GM20431 (cell line): ENCODE measurements around the gene PIR.

Experiments used
- in situ Hi-C: fragments of 300-500 bp; cut with MseI, MboI; formaldehyde crosslinking; loops from one replicate; pipeline ENCODE4 v1.15.0; 2020; ENCODE audit warnings: low sequenced_read_pairs; ENCODE audit not compliant: unreplicated experiment

Gene PIR

DNA sequence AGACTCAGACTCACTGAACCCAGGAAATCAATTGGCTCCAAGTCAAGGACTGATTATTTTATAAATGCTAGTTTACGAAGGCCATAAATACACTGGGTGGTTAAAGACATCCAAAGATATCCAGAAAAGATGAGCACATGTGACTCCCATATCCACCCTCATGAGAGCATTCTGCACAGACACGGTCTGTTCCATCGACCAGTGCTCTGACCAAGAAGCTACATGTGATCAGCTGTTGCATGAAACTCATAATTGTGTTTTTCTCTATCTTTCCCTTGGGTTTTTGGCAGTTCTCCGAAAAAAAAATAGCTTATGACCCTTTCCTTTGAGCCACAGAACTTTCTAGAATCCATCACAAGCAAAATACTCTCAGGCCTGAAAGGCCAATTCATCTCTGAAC is 2.7 kb upstream of the PIR start:
- in situ Hi-C loops, result no loop called here

DNA sequence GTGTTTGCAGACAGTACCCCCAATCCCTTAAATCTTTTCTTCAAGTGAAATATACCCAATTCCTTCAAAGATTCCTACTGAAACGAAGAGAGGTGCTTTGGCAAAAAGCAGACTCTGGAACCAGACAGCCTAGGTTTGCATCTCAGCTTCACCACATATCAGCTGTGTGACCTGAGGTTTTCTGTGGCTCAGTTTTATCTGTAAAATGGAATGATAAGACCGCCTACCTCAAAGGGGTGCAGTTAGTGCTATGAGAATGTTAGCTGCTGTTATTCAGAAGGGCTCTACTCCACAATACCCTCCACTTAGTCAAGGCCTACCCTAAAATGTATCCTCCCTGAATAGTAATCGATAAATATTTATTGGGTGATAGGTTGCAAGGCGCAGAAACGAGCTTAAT is 664 bp downstream of the PIR start:
- in situ Hi-C loops, result no loop called here

- in situ Hi-C loops, result no loop called here
Measured at GRCh38 chrX:15483891-15484290, 9.2 kb downstream of the PIR start.

- in situ Hi-C loops, result no loop called here
Measured at GRCh38 chrX:15475486-15475885, 17.6 kb downstream of the PIR start.

- in situ Hi-C loops, result no loop called here
Measured at GRCh38 chrX:15475021-15475420, 18.1 kb downstream of the PIR start.

DNA sequence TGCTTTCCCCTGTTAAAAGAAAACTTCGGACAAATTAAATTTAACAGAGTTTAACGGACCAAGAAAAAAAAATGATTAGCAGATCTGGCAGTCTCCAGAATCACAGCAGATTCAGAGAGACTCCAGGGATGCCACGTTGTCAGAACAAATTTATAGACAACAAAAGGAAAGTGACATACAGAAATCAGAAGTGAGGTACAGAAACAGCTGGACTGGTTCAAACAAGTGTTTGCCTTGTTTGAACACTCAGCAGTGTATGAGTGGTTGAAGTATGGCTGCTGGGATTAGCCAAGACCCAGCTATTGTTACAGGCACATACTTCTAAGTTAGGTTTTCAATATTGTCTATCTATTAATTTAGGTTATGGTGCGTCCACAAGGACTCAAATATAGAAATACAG is 19.1 kb downstream of the PIR start:
- in situ Hi-C loops, result loop anchor here (25.0 kb wide), 1 partner anchor 137 kb away; the partner anchor contains the start of gene PIGA

GRCh38 chrX:15472531-15472930 is 20.6 kb downstream of the PIR start:
- in situ Hi-C loops, result loop anchor here (25.0 kb wide), 1 partner anchor 135 kb away; the partner anchor contains the start of gene PIGA

DNA sequence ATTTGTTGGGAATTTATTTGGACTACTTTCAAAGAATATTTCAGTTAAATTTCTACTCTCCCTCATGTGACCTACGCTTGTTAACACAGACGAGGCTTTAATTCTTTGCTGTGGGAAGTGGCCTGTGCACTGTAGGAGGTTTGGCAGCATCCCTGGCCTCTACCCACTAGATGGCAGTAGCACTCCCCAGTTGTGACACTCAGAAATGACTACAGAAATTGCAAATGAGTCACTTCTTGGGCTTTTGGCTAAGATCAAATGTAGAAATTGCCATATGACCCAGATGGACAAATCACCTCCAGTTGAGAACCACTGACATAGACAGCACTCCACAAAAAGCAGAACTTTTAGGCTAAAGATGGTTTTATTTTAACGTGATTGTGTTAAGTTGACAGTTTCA is 22.1 kb downstream of the PIR start:
- in situ Hi-C loops, result loop anchor here (25.0 kb wide), 1 partner anchor 134 kb away; the partner anchor contains the start of gene PIGA

- in situ Hi-C loops, result loop anchor here (25.0 kb wide), 1 partner anchor 132 kb away; the partner anchor contains the start of gene PIGA
Measured at GRCh38 chrX:15469613-15470012, 23.5 kb downstream of the PIR start.

GRCh38 chrX:15468036-15468435 is 25.1 kb downstream of the PIR start:
- in situ Hi-C loops, result loop anchor here (25.0 kb wide), 1 partner anchor 131 kb away; the partner anchor contains the start of gene PIGA

- in situ Hi-C loops, result loop anchor here (25.0 kb wide), 1 partner anchor 129 kb away; the partner anchor contains the start of gene PIGA
Measured at GRCh38 chrX:15465896-15466651, 27.1 kb downstream of the PIR start.

- in situ Hi-C loops, result loop anchor here (25.0 kb wide), 1 partner anchor 128 kb away; the partner anchor contains the start of gene PIGA
Measured at GRCh38 chrX:15465347-15465746, 27.8 kb downstream of the PIR start.

- in situ Hi-C loops, result loop anchor here (25.0 kb wide), 1 partner anchor 127 kb away; the partner anchor contains the start of gene PIGA
Measured at GRCh38 chrX:15464704-15465103, 28.4 kb downstream of the PIR start.

DNA sequence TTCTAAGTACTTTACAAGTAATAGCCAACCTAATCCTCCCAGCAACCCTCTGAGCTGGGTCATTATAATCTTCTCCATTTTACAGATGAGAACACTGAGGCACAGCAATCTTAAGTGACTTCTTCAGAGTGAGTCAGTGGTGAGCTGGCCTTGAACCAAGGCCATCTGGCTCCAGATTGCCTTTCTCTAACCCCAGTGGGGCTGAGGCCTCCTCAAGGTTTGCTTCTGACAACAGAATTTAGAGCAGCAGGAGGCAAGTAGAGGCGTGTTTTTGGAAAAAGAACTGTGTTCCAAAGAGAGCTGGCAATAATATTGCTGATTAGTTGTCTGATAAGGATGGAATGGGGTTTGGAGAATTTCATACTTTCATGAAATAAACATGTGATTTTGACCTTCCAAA is 41.2 kb downstream of the PIR start:
- in situ Hi-C loops, result loop anchor here (25.0 kb wide), 1 partner anchor 115 kb away; the partner anchor contains the start of gene PIGA

DNA sequence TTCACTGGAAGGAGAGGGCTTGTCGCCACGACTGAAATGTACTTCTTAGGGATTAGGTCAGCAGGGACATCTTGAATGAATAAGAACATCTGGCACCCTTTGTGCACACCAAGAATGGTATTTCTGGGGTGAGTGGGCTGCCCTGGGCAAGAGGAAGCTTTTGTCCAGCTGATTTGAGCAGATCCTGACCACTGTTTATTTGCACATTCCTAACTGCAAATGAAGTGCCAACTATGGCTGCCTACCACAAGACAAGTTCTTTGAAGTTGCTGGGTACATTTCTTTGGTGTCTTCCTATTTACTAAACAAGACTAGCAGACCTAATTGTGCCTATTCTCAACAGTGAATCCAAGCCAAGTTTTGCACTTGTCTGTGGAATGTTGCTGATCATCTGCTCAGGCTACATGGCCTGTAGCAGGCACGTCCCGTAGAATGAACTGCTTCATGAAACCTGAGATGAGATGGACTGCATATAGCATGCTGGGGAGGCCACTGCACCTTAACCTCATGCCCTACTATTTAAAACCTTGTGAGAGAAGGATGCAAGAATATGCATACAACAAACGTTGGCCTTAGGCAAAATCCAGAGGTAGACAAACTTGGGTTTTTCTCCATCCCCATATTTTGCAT is 45.0 kb downstream of the PIR start:
- in situ Hi-C loops, result no loop called here

DNA sequence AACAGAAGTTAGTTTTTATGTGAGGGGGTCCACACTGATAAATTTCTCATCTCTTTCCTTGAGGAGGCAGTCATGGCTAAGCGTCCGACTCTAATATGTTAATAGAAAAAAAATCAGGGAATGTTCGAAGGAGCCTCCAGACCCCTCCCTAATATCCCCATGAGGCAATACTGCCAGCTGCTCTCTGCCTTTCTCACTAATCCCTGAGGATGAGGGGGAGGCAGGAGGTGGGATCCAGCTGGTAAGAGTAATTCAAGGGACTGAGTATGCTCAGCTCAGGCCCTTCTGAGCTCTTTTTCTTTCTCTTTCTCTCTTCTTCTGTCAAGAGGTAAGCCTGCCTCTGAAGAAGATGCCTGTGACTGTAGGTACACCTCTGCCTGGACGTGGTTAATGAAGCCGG is 51.7 kb downstream of the PIR start:
- in situ Hi-C loops, result no loop called here

GRCh38 chrX:15438332-15438731 is 54.8 kb downstream of the PIR start:
- in situ Hi-C loops, result no loop called here

DNA sequence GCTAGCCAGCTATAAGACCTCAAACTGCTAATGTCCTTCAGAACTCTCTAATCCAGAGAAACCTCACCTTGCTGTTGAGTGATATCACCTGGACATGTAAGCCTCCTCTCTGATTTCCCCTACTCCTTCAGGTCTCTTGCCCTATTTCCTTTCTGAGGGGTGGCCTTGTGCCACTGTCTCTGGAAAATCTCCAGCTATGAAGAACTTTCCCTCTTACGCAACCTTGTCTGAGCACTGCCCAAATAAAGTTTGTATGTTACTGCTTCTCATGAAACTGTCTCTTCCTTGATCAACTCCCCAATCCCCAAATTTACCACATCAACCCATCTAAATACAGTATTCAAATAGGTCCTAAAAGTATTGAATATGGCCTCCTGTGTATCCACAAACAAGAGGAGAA is 55.4 kb downstream of the PIR start:
- in situ Hi-C loops, result no loop called here

GRCh38 chrX:15435836-15436619 is 57.1 kb downstream of the PIR start:
- in situ Hi-C loops, result no loop called here

GRCh38 chrX:15434205-15434604 is 58.9 kb downstream of the PIR start:
- in situ Hi-C loops, result no loop called here
